HepG2 (cell line): ENCODE data around the gene PRSS8. TPM values are rescaled to one million over a fixed set of nuclear protein-coding genes. Genes with fewer than 3 reads are reported as not detected.

ENCODE experiments used
- CCDC6 ChIP-seq: sonication (generic); formaldehyde crosslinking; IDR thresholded peaks from 2 replicates; pipeline ENCODE4 v1.8.1; 2022; ENCODE audit warnings: mild to moderate bottlenecking, missing genetic modification reagents, moderate library complexity
- CREB1 ChIP-seq, 2 experiments: fragments of 450-650 bp in 1 of 2; IDR thresholded peaks; 2 replicates each; pipeline ENCODE4 v1.6.1; 2016 to 2017; ENCODE audit warnings: control low read depth in 1 of 2, mild to moderate bottlenecking in 1 of 2, missing compliant biosample characterization in 1 of 2, missing genetic modification characterization in 1 of 2
- FOXP4 ChIP-seq: sonication (generic); formaldehyde crosslinking; IDR thresholded peaks from 2 replicates; pipeline ENCODE4 v1.4.0; 2020; ENCODE audit warnings: missing genetic modification reagents
- JDP2 ChIP-seq: sonication (generic); formaldehyde crosslinking; IDR thresholded peaks from 2 replicates; pipeline ENCODE4 v1.8.1; 2022; ENCODE audit warnings: missing genetic modification reagents, borderline replicate concordance
- KMT2A ChIP-seq: sonication (generic); formaldehyde crosslinking; IDR thresholded peaks from 2 replicates; pipeline ENCODE4 v1.4.0; 2020; ENCODE audit warnings: missing genetic modification reagents
- MAX ChIP-seq: IDR thresholded peaks from 2 replicates; pipeline ENCODE4 v1.6.1; 2012; ENCODE audit warnings: inconsistent platforms
- MTF2 ChIP-seq: sonication (generic); formaldehyde crosslinking; IDR thresholded peaks from 2 replicates; pipeline ENCODE4 v1.5.0; 2020; ENCODE audit warnings: missing genetic modification reagents, borderline replicate concordance
- MXI1 ChIP-seq: IDR thresholded peaks from 3 replicates; pipeline ENCODE4 v1.6.1; 2012; ENCODE audit warnings: low read depth, low read length, inconsistent platforms, borderline replicate concordance
- RBM22 ChIP-seq: fragments of 200-400 bp; formaldehyde crosslinking; optimal IDR thresholded peaks from 2 replicates; pipeline ENCODE3; 2017; ENCODE audit warnings: mild to moderate bottlenecking, low read length, moderate library complexity
- RORA ChIP-seq: sonication (generic); formaldehyde crosslinking; IDR thresholded peaks from 2 replicates; pipeline ENCODE4 v1.5.0; 2020; ENCODE audit warnings: mild to moderate bottlenecking, missing genetic modification reagents, moderate library complexity
- ZBTB42 ChIP-seq: sonication (generic); formaldehyde crosslinking; IDR thresholded peaks from 2 replicates; pipeline ENCODE4 v1.5.0; 2020; ENCODE audit warnings: mild to moderate bottlenecking, missing genetic modification reagents
- ZKSCAN8 ChIP-seq: IDR thresholded peaks from 2 replicates; pipeline ENCODE4 v1.6.1; 2016; ENCODE audit warnings: borderline replicate concordance, missing genetic modification reagents, missing compliant biosample characterization
- ZNF124 ChIP-seq: sonication (generic); formaldehyde crosslinking; IDR thresholded peaks from 2 replicates; pipeline ENCODE4 v1.4.0; 2020; ENCODE audit warnings: missing genetic modification reagents
- ZNF207 ChIP-seq: fragments of 450-650 bp; IDR thresholded peaks from 2 replicates; pipeline ENCODE4 v1.6.1; 2016; ENCODE audit warnings: antibody characterized with exemption, borderline replicate concordance
- ZNF3 ChIP-seq: IDR thresholded peaks from 2 replicates; pipeline ENCODE4 v1.7.0; 2017; ENCODE audit warnings: inconsistent platforms
- ZNF430 ChIP-seq: sonication (generic); formaldehyde crosslinking; IDR thresholded peaks from 2 replicates; pipeline ENCODE4 v1.9.0; 2021; ENCODE audit warnings: mild to moderate bottlenecking, missing genetic modification reagents
- ZNF607 ChIP-seq: sonication (generic); formaldehyde crosslinking; IDR thresholded peaks from 2 replicates; pipeline ENCODE4 v1.5.1; 2020; ENCODE audit warnings: missing genetic modification reagents, mild to moderate bottlenecking, borderline replicate concordance
- ZNF790 ChIP-seq: sonication (generic); formaldehyde crosslinking; IDR thresholded peaks from 2 replicates; pipeline ENCODE4 v1.8.0; 2022; ENCODE audit warnings: missing genetic modification reagents, mild to moderate bottlenecking, borderline replicate concordance
- ZNF792 ChIP-seq: IDR thresholded peaks from 2 replicates; pipeline ENCODE4 v1.6.1; 2016
- polyA plus RNA-seq, 8 experiments: library from polyadenylated mRNA; depleted of rRNA in 3 of 8; stranded (reverse) in 7 of 8; unstranded in 1 of 8; fragments of >200 nt; fragmentation: Illumina TruSeq in 4 of 8; extraction: Trizol in 4 of 8; gene quantifications; 2 replicates each; pipeline versions ENCODE4 v1.2.1 to v1.2.3, GENCODE V29; 2011 to 2016; ENCODE audit warnings: low read depth in 4 of 8, missing spikeins in 1 of 8, mixed read lengths in 1 of 8; ENCODE audit not compliant: insufficient read depth in 1 of 8
- total RNA-seq, 5 experiments: library from RNA; depleted of rRNA; stranded (reverse); fragments of >200 nt; fragmentation: Illumina TruSeq; extraction: Trizol; gene quantifications; 2 replicates each; pipeline ENCODE4 v1.2.3, GENCODE V29; 2016; ENCODE audit warnings: low read depth in 1 of 5
- TF ChIP-seq, protein P1 (sequence below): IDR thresholded peaks from 2 replicates; pipeline ENCODE4 v1.6.1; 2016; ENCODE audit warnings: missing biosample characterization, missing genetic modification reagents, low read depth
- TF ChIP-seq, protein P2 (sequence below): sonication (generic); formaldehyde crosslinking; IDR thresholded peaks from 2 replicates; pipeline ENCODE4 v1.4.0; 2020; ENCODE audit warnings: missing genetic modification reagents

Gene PRSS8
- total and polyA plus RNA-seq, 2 of the 13 experiments (the other 11 are each of a cell fraction or from before 2014, with no cell fraction given), result 2.6 to 7.2 TPM

DNA sequence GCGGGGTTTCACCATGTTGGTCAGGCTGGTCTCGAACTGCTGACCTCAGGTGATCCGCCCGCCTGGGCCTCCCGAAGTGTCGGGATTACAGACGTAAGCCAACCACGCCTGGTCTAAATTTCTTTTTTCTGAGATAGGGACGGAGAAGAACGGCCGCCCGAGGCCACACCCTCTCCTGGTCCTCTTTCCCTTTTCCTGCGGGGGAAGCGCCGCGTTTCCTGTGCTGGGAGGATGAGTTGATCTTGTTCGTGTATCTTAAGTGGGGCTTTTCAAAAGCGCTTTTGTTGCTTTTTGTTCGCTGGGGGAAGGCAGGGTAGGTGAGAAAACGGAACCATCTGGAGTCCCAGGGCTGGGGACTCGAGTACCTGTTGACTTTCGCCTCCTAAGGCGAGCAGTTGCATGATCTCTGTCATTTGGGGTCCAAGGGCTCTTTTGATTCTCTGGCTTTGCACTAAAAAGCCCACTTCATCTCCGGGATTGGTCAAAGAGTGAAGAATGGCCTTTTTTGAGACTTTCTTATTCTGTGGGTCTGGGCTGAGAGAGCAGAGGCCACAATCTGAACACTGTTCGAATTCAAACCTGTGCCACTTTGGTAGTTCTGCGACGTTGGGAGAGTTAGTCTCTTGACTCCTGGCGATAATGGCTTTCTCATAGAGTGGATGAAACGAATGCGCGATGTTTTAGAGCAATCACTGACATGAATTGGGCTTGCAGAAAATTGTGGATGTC is 45.7 kb upstream of the PRSS8 start (continued):
- peak; percentile 19; the same call in 1 of the 2 replicates for TF ChIP-seq ZNF607
- no peak for TF ChIP-seq CREB1 (IDR thresholded peaks at IDR 0.05)
- no peak for TF ChIP-seq CREB1 (CRISPR knock-in tag; IDR thresholded peaks at IDR 0.05)
- no peak for TF ChIP-seq FOXP4
- peak; percentile 53 for TF ChIP-seq RBM22
- TF ChIP-seq, protein P1, sequence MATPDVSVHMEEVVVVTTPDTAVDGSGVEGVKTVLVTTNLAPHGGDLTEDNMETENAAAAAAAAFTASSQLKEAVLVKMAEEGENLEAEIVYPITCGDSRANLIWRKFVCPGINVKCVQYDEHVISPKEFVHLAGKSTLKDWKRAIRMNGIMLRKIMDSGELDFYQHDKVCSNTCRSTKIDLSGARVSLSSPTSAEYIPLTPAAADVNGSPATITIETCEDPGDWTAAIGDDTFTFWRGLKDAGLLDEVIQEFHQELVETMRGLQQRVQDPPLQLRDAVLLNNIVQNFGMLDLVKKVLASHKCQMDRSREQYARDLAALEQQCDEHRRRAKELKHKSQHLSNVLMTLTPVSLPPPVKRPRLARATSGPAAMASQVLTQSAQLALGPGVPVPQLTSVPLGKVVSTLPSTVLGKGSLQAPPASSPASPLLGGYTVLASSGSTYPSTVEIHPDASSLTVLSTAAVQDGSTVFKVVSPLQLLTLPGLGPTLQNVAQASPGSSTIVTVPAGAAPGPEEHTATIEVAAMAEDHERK (CRISPR knock-in tag), result no peak
- no peak for TF ChIP-seq RORA (CRISPR knock-in tag)
- no peak for TF ChIP-seq ZNF124 (CRISPR knock-in tag)
- TF ChIP-seq MXI1, result 0 out of 3 replicates have a peak, but pooled peaks have one; percentile 21
- no peak for TF ChIP-seq CCDC6 (CRISPR knock-in tag)
- TF ChIP-seq ZNF3, result no peak
- TF ChIP-seq ZNF790 (CRISPR knock-in tag), result no peak
- TF ChIP-seq ZNF792 (CRISPR knock-in tag), result no peak
- TF ChIP-seq, protein P2, sequence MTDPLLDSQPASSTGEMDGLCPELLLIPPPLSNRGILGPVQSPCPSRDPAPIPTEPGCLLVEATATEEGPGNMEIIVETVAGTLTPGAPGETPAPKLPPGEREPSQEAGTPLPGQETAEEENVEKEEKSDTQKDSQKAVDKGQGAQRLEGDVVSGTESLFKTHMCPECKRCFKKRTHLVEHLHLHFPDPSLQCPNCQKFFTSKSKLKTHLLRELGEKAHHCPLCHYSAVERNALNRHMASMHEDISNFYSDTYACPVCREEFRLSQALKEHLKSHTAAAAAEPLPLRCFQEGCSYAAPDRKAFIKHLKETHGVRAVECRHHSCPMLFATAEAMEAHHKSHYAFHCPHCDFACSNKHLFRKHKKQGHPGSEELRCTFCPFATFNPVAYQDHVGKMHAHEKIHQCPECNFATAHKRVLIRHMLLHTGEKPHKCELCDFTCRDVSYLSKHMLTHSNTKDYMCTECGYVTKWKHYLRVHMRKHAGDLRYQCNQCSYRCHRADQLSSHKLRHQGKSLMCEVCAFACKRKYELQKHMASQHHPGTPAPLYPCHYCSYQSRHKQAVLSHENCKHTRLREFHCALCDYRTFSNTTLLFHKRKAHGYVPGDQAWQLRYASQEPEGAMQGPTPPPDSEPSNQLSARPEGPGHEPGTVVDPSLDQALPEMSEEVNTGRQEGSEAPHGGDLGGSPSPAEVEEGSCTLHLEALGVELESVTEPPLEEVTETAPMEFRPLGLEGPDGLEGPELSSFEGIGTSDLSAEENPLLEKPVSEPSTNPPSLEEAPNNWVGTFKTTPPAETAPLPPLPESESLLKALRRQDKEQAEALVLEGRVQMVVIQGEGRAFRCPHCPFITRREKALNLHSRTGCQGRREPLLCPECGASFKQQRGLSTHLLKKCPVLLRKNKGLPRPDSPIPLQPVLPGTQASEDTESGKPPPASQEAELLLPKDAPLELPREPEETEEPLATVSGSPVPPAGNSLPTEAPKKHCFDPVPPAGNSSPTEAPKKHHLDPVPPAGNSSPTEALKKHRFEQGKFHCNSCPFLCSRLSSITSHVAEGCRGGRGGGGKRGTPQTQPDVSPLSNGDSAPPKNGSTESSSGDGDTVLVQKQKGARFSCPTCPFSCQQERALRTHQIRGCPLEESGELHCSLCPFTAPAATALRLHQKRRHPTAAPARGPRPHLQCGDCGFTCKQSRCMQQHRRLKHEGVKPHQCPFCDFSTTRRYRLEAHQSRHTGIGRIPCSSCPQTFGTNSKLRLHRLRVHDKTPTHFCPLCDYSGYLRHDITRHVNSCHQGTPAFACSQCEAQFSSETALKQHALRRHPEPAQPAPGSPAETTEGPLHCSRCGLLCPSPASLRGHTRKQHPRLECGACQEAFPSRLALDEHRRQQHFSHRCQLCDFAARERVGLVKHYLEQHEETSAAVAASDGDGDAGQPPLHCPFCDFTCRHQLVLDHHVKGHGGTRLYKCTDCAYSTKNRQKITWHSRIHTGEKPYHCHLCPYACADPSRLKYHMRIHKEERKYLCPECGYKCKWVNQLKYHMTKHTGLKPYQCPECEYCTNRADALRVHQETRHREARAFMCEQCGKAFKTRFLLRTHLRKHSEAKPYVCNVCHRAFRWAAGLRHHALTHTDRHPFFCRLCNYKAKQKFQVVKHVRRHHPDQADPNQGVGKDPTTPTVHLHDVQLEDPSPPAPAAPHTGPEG (CRISPR knock-in tag), result 0 out of 2 replicates have a peak, but pooled peaks have one; percentile 12
- no peak for TF ChIP-seq ZNF430 (CRISPR knock-in tag)
- TF ChIP-seq KMT2A (CRISPR knock-in tag), result 0 out of 2 replicates have a peak, but pooled peaks have one; percentile 3
- TF ChIP-seq MAX, result 0 out of 2 replicates have a peak, but pooled peaks have one; percentile 23
- TF ChIP-seq ZKSCAN8 (CRISPR knock-in tag), result no peak; the same call in 1 of the 2 replicates
- no peak for TF ChIP-seq MTF2
- TF ChIP-seq JDP2 (CRISPR knock-in tag), result no peak
- no peak for TF ChIP-seq ZNF207
- no peak for TF ChIP-seq ZBTB42 (CRISPR knock-in tag)
